H9 (cell line): ENCODE data around the gene SCRN3. TPM values are rescaled to one million over a fixed set of nuclear protein-coding genes. Genes with fewer than 3 reads are reported as not detected.
A peak's percentile ranks its signal among the peaks of the same experiment; 100 is the strongest.
"Not testable (repeated sequence)": the region's sequence is repeated elsewhere in the genome, so short reads cannot be mapped to it uniquely, and the experiment has no call there.

Experiments
- DNase-seq: peaks from one replicate; pipeline ENCODE4 v3.0.0-alpha.2; 2017
- H2AFZ ChIP-seq: one replicate; pipeline ENCODE4 v1.6.1; 2013; ENCODE audit warnings: mild to moderate bottlenecking, low read length, control low read depth, moderate library complexity
- H2AK5ac ChIP-seq: 2 replicates; pipeline ENCODE4 v1.6.1; 2013; ENCODE audit warnings: low read length, control low read depth, mixed read lengths; ENCODE audit not compliant: insufficient read length
- H2BK120ac ChIP-seq: one replicate; pipeline ENCODE4 v1.6.1; 2013; ENCODE audit warnings: low read depth, mild to moderate bottlenecking, low read length, control low read depth, inconsistent platforms; ENCODE audit not compliant: poor library complexity, severe bottlenecking
- H2BK12ac ChIP-seq: 2 replicates; pipeline ENCODE4 v1.6.1; 2013; ENCODE audit warnings: low read length, control low read depth, mixed read lengths, low read depth; ENCODE audit not compliant: insufficient read length
- H2BK15ac ChIP-seq: 2 replicates; pipeline ENCODE4 v1.6.1; 2013; ENCODE audit warnings: low read depth, low read length, control low read depth
- H2BK20ac ChIP-seq: one replicate; pipeline ENCODE4 v1.6.1; 2013; ENCODE audit warnings: low read depth, mild to moderate bottlenecking, low read length, control low read depth, inconsistent platforms; ENCODE audit not compliant: poor library complexity, severe bottlenecking
- H2BK5ac ChIP-seq: 2 replicates; pipeline ENCODE4 v1.6.1; 2013; ENCODE audit warnings: low read length, control low read depth, mixed read lengths; ENCODE audit not compliant: insufficient read length
- H3K14ac ChIP-seq: 2 replicates; pipeline ENCODE4 v1.6.1; 2013; ENCODE audit warnings: low read length, control low read depth; ENCODE audit not compliant: insufficient read depth
- H3K18ac ChIP-seq: 2 replicates; pipeline ENCODE4 v1.6.1; 2013; ENCODE audit warnings: low read depth, mild to moderate bottlenecking, mixed read lengths, low read length, control low read depth; ENCODE audit not compliant: insufficient read length
- H3K23ac ChIP-seq: 2 replicates; pipeline ENCODE4 v1.6.1; 2013; ENCODE audit warnings: low read length, control low read depth, mixed read lengths, low read depth; ENCODE audit not compliant: insufficient read length
- H3K23me2 ChIP-seq: 2 replicates; pipeline ENCODE4 v1.6.1; 2013; ENCODE audit warnings: low read depth, mild to moderate bottlenecking, mixed read lengths, low read length, control low read depth; ENCODE audit not compliant: insufficient read length, poor library complexity, severe bottlenecking
- H3K27ac ChIP-seq: 2 replicates; pipeline ENCODE4 v1.5.1; 2013; ENCODE audit warnings: low read length, control low read depth, mixed read lengths, low read depth; ENCODE audit not compliant: insufficient read length
- H3K27me3 ChIP-seq: 2 replicates; pipeline ENCODE4 v1.6.1; 2013; ENCODE audit warnings: low read length, control low read depth, inconsistent platforms; ENCODE audit not compliant: insufficient read depth
- H3K4ac ChIP-seq: 2 replicates; pipeline ENCODE4 v1.6.1; 2013; ENCODE audit warnings: low read depth, mild to moderate bottlenecking, control low read depth, inconsistent platforms, low read length, moderate library complexity
- H3K4me1 ChIP-seq: 2 replicates; pipeline ENCODE4 v1.6.1; 2013; ENCODE audit warnings: low read length, control low read depth, inconsistent platforms; ENCODE audit not compliant: insufficient read depth
- H3K4me2 ChIP-seq: 2 replicates; pipeline ENCODE4 v1.6.1; 2013; ENCODE audit warnings: low read length, control low read depth, mixed read lengths; ENCODE audit not compliant: insufficient read length, insufficient read depth
- H3K56ac ChIP-seq: 2 replicates; pipeline ENCODE4 v1.6.1; 2013; ENCODE audit warnings: low read depth, mild to moderate bottlenecking, mixed read lengths, low read length, control low read depth; ENCODE audit not compliant: insufficient read length
- H3K79me1 ChIP-seq: 2 replicates; pipeline ENCODE4 v1.6.1; 2013; ENCODE audit warnings: low read depth, mild to moderate bottlenecking, moderate library complexity, low read length, control low read depth, inconsistent platforms; ENCODE audit not compliant: insufficient read depth, poor library complexity, severe bottlenecking
- H3K79me2 ChIP-seq: 2 replicates; pipeline ENCODE4 v1.6.1; 2013; ENCODE audit warnings: low read length, control low read depth, inconsistent platforms; ENCODE audit not compliant: insufficient read depth
- H3K9ac ChIP-seq: 2 replicates; pipeline ENCODE4 v1.6.1; 2013; ENCODE audit warnings: low read length, control low read depth, mixed read lengths; ENCODE audit not compliant: insufficient read length; ENCODE audit errors: extremely low read depth
- H3K9me3 ChIP-seq: one replicate; pipeline ENCODE4 v1.6.1; 2013; ENCODE audit warnings: low read depth, low read length, inconsistent platforms; ENCODE audit not compliant: control insufficient read depth
- H3T11ph ChIP-seq: one replicate; pipeline ENCODE4 v1.6.1; 2013; ENCODE audit warnings: mild to moderate bottlenecking, low read length, control low read depth, inconsistent platforms
- H4K20me1 ChIP-seq: one replicate; pipeline ENCODE4 v1.6.1; 2013; ENCODE audit not compliant: control insufficient read depth, insufficient read length, insufficient read depth
- H4K5ac ChIP-seq: 2 replicates; pipeline ENCODE4 v1.6.1; 2013; ENCODE audit warnings: low read depth, mild to moderate bottlenecking, mixed read lengths, low read length, control low read depth; ENCODE audit not compliant: insufficient read length
- H4K8ac ChIP-seq: replicated peaks from 2 replicates; pipeline ENCODE4 v1.6.1; 2013; ENCODE audit warnings: low read length, control low read depth, mixed read lengths, low read depth; ENCODE audit not compliant: insufficient read length
- H4K91ac ChIP-seq: 2 replicates; pipeline ENCODE4 v1.6.1; 2013; ENCODE audit warnings: low read depth, mild to moderate bottlenecking, moderate library complexity, mixed read lengths, low read length, control low read depth; ENCODE audit not compliant: insufficient read length
- H3K27ac Mint-ChIP-seq, 3 experiments: 2 replicates in 2 of 3; 3 replicates in 1 of 3; pipeline ENCODE4 v1.8.0; 2020 to 2021; ENCODE audit warnings: mixed read lengths in 3 of 3, mild to moderate bottlenecking in 1 of 3, moderate library complexity in 1 of 3
- H3K27me3 Mint-ChIP-seq: 2 replicates; pipeline ENCODE4 v1.8.0; 2021; ENCODE audit warnings: low read depth, mild to moderate bottlenecking, moderate library complexity, mixed read lengths
- H3K36me3 Mint-ChIP-seq, 3 experiments: 2 replicates in 2 of 3; 3 replicates in 1 of 3; pipeline ENCODE4 v1.8.0; 2020 to 2021; ENCODE audit warnings: low read depth in 3 of 3, mixed read lengths in 3 of 3; ENCODE audit not compliant: insufficient read depth in 1 of 3
- H3K4me1 Mint-ChIP-seq, 2 experiments: 2 replicates each; pipeline ENCODE4 v1.8.0; 2020; ENCODE audit warnings: mixed read lengths in 2 of 2
- H3K4me3 Mint-ChIP-seq, 2 experiments: 2 replicates in 1 of 2; 3 replicates in 1 of 2; pipeline ENCODE4 v1.8.0; 2020 to 2021; ENCODE audit warnings: mild to moderate bottlenecking in 2 of 2, mixed read lengths in 2 of 2, moderate library complexity in 1 of 2
- H3K9me3 Mint-ChIP-seq, 2 experiments: 2 replicates in 1 of 2; 3 replicates in 1 of 2; pipeline ENCODE4 v1.8.0; 2020; ENCODE audit warnings: mild to moderate bottlenecking in 2 of 2, mixed read lengths in 2 of 2, moderate library complexity in 1 of 2
- WGBS: extraction: QIAGEN DNeasy Blood & Tissue Kit; methylation state at CpG from one replicate; pipeline ENCODE4 v1.1.7; 2013; ENCODE audit warnings: missing lambda C conversion rate, low lambda C conversion rate, mixed read lengths; ENCODE audit not compliant: insufficient read length; ENCODE audit errors: extremely low coverage; 5-methylcytosine and 5-hydroxymethylcytosine counted together
- total RNA-seq: library from RNA; stranded (reverse); gene quantifications from 2 replicates; pipeline ENCODE4 v1.2.1, GENCODE V29; 2021
- TF ChIP-seq, protein P1 (sequence below): fragments of 200-600 bp; sonication (generic); conservative IDR thresholded peaks from 3 replicates; pipeline ENCODE4 v1.8.0; 2021; ENCODE audit warnings: antibody characterized with exemption, mild to moderate bottlenecking

Gene SCRN3
- total RNA-seq, 1 experiment from 2014 or later: 8.7 TPM

DNA sequence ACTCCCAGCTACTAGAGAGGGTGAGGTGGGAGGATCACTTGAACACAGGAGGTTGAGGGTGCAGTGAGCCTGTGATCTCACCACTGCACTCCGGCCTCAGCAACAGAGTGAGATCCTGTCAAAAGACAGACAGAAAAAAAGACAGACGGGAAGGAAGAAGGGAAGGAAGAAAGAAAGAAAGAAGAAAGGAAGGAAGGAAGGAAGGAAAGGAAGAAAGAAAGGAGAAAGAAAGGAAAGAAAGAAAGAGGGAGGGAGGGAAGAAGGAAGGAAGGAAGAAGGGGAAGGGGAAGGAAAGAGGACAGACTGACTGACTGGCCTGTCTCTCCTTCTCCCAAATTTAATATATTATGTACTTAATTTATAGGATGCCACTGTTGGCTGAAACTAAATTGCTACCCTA lies 39.2 kb upstream of the SCRN3 start:
- H3K36me3 Mint-ChIP-seq: peaks cover 0 to 5% (median 0%) of the 10 kb centered on the region in 3 experiments; a peak in 2 of 7 replicates
- H3K23ac ChIP-seq: no peak overlapping the region
- H3K9me3 ChIP-seq: no peaks in the 10 kb centered on the region
- no peaks in the 10 kb centered on the region for H3K4me1 Mint-ChIP-seq
- H2AFZ ChIP-seq: no peak overlapping the region
- H4K8ac ChIP-seq: no peak overlapping the region
- no peak overlapping the region for H2BK5ac ChIP-seq
- H3K27ac Mint-ChIP-seq: peak overlapping the region in 2 of 3 experiments; percentile 11 to 57; a peak in 2 of 7 replicates
- H2BK12ac ChIP-seq: no peak overlapping the region
- no peak overlapping the region for H2BK15ac ChIP-seq
- no peaks in the 10 kb centered on the region for H3K79me2 ChIP-seq
- H3K23me2 ChIP-seq: no peaks in the 10 kb centered on the region
- no peak overlapping the region for H3K18ac ChIP-seq
- peaks cover 0 to 4% of the 10 kb centered on the region in 2 experiments; a peak in 1 of 5 replicates for H3K9me3 Mint-ChIP-seq
- H3K56ac ChIP-seq: no peak overlapping the region
- no CpG with 5 or more reads among the region's 2 CpGs for WGBS
- H4K5ac ChIP-seq: no peak overlapping the region
- H3T11ph ChIP-seq: no peak overlapping the region
- H3K4me3 Mint-ChIP-seq: no peak overlapping the region
- H2BK20ac ChIP-seq: no peak overlapping the region
- no peak overlapping the region for H4K91ac ChIP-seq
- no peak overlapping the region for H3K4ac ChIP-seq
- no peaks in the 10 kb centered on the region for H3K27me3 ChIP-seq
- H3K27ac ChIP-seq: no peak overlapping the region
- H3K4me2 ChIP-seq: no peak overlapping the region
- no peaks in the 10 kb centered on the region for H3K4me1 ChIP-seq
- H3K14ac ChIP-seq: no peak overlapping the region
- no peaks in the 10 kb centered on the region for H3K79me1 ChIP-seq
- H2AK5ac ChIP-seq: no peak overlapping the region
- H3K9ac ChIP-seq: no peak overlapping the region
- H2BK120ac ChIP-seq: no peak overlapping the region
- TF ChIP-seq, protein P1, sequence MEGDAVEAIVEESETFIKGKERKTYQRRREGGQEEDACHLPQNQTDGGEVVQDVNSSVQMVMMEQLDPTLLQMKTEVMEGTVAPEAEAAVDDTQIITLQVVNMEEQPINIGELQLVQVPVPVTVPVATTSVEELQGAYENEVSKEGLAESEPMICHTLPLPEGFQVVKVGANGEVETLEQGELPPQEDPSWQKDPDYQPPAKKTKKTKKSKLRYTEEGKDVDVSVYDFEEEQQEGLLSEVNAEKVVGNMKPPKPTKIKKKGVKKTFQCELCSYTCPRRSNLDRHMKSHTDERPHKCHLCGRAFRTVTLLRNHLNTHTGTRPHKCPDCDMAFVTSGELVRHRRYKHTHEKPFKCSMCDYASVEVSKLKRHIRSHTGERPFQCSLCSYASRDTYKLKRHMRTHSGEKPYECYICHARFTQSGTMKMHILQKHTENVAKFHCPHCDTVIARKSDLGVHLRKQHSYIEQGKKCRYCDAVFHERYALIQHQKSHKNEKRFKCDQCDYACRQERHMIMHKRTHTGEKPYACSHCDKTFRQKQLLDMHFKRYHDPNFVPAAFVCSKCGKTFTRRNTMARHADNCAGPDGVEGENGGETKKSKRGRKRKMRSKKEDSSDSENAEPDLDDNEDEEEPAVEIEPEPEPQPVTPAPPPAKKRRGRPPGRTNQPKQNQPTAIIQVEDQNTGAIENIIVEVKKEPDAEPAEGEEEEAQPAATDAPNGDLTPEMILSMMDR: no peak
- DNase-seq: no peak
- no peaks in the 10 kb centered on the region for H3K27me3 Mint-ChIP-seq
- H4K20me1 ChIP-seq: no peaks in the 10 kb centered on the region

DNA sequence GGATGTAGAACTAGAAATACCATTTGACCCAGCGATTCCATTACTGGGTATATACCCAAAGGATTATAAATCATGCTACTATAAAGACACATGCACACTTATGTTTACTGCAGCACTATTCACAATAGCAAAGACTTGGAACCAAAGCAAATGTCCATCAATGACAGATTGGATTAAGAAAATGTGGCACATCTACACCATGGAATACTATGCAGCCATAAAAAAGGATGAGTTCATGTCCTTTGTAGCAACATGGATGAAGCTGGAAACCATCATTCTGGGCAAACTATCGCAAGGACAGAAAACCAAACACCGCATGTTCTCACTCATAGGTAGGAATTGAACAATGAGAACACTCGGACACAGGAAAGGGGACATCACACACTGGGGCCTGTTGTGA lies 35.9 kb upstream of the SCRN3 start:
- H3K79me2 ChIP-seq, DNase-seq, H2AFZ ChIP-seq, H2BK20ac ChIP-seq, H2BK5ac ChIP-seq, H3K9me3 ChIP-seq, H3K9ac ChIP-seq, H3K79me1 ChIP-seq, H2AK5ac ChIP-seq, H4K91ac ChIP-seq, H4K20me1 ChIP-seq, H3K27me3 Mint-ChIP-seq, H3K27ac ChIP-seq, H3K18ac ChIP-seq, H3K14ac ChIP-seq, H3K27ac Mint-ChIP-seq, H4K5ac ChIP-seq, H3T11ph ChIP-seq, H4K8ac ChIP-seq, H2BK120ac ChIP-seq, H3K4me1 Mint-ChIP-seq, H3K27me3 ChIP-seq, H3K23ac ChIP-seq, H3K4me3 Mint-ChIP-seq, H2BK12ac ChIP-seq, H3K23me2 ChIP-seq, H2BK15ac ChIP-seq, H3K4me2 ChIP-seq, H3K56ac ChIP-seq, H3K4me1 ChIP-seq, H3K4ac ChIP-seq: not testable (repeated sequence)
- Mint-ChIP-seq H3K36me3 (peaks cover 17 to 22% (median 18%) of the 10 kb centered on the region in 3 experiments), H3K9me3 (peaks cover 19 to 20% of the 10 kb centered on the region in 2 experiments)
- WGBS: no CpG with 5 or more reads among the region's 4 CpGs
